Epithelial cell of proximal tubule (primary cell): ENCODE results near the gene ZRSR2. TPM values are rescaled to one million over a fixed set of nuclear protein-coding genes. Genes with fewer than 3 reads are reported as not detected.
"Not testable (repeated sequence)": the region's sequence is repeated elsewhere in the genome, so short reads cannot be mapped to it uniquely, and the experiment has no call there.

Experiments used
- DNase-seq: peaks from one replicate; pipeline ENCODE4 v3.0.0-alpha.2; 2011; ENCODE audit warnings: low read depth
- H3K4me3 ChIP-seq: 2 replicates; pipeline ENCODE4 v1.5.1; 2011; ENCODE audit warnings: low read depth, mild to moderate bottlenecking, low read length
- total RNA-seq: library from RNA; depleted of rRNA; stranded (reverse); fragments of >200 nt; gene quantifications from 2 replicates; pipeline ENCODE4 v1.2.3, GENCODE V29; 2015
- TF ChIP-seq, protein P1 (sequence below): conservative IDR thresholded peaks from 2 replicates; pipeline ENCODE4 v1.5.1; 2012; ENCODE audit warnings: low read depth, mild to moderate bottlenecking, low read length

Gene ZRSR2, protein sequence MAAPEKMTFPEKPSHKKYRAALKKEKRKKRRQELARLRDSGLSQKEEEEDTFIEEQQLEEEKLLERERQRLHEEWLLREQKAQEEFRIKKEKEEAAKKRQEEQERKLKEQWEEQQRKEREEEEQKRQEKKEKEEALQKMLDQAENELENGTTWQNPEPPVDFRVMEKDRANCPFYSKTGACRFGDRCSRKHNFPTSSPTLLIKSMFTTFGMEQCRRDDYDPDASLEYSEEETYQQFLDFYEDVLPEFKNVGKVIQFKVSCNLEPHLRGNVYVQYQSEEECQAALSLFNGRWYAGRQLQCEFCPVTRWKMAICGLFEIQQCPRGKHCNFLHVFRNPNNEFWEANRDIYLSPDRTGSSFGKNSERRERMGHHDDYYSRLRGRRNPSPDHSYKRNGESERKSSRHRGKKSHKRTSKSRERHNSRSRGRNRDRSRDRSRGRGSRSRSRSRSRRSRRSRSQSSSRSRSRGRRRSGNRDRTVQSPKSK
- 3.1 and 4.6 TPM in 2 replicates for total RNA-seq

GRCh38 chrX:15789979-15790768 lies at the start of gene ZRSR2:
Gene ZRSR2, plus strand, starts transcription at chrX:15790484. Its CDS starts 12 bp downstream, at chrX:15790496.
- peak within 1 kb of the TSS; percentile 80 for H3K4me3 ChIP-seq
- no peak for DNase-seq
- TF ChIP-seq, protein P1, sequence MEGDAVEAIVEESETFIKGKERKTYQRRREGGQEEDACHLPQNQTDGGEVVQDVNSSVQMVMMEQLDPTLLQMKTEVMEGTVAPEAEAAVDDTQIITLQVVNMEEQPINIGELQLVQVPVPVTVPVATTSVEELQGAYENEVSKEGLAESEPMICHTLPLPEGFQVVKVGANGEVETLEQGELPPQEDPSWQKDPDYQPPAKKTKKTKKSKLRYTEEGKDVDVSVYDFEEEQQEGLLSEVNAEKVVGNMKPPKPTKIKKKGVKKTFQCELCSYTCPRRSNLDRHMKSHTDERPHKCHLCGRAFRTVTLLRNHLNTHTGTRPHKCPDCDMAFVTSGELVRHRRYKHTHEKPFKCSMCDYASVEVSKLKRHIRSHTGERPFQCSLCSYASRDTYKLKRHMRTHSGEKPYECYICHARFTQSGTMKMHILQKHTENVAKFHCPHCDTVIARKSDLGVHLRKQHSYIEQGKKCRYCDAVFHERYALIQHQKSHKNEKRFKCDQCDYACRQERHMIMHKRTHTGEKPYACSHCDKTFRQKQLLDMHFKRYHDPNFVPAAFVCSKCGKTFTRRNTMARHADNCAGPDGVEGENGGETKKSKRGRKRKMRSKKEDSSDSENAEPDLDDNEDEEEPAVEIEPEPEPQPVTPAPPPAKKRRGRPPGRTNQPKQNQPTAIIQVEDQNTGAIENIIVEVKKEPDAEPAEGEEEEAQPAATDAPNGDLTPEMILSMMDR, result no peak

DNA sequence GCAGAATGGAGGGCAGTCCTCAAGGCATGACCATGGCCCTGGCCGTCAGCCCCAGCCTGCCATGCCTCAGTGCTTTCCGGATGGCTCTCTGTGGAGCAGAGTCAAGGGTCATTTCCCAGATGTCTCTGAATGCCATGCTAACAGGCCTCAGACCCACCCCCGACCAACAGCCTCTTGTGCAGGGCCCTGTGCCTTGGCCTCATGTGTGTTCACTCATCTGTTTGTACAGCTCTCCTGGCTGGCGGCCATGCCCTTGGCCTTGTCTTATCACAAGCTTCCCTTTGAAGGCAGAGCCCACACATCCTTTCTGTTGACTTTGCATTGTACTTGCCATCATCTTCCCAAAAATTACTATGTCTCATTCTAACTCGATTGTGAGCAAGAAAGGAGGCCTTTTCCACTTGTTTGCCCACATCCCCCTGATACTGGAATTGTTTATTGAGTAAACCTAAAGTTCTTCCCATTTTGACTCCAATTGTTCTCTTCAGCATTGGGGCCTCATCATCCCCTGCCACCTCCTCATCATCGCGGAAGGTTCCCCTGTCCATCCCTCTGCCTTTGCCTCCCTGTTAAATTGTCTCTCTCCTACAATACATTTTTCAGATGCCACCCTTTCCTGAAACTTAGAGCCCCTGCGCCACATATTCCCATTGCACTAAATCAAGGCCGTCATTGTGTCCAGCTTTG lies 46.0 kb upstream of the ZRSR2 start:
- DNase-seq, result no peak
- no peak overlapping the region for H3K4me3 ChIP-seq
- TF ChIP-seq, protein P1, result no peak

DNA sequence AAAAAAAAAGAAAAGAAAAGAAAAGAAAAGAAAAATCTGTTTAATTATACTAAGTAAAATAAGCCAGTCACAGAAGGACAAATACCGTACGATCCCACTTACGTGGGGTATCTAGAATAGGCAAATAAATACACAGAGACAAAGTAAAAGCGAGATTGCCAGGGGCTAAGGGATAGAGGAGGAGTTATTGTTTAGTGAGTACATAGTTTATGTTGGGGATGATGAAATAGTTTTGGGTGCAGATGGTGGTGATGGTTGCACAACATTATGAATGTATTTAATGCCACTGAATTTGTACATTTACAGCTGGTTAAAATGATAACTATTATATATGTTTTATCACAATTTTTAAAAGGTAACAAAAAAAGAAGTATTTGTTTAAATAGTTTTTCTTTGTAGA lies 45.1 kb upstream of the ZRSR2 start:
- DNase-seq, result no peak
- H3K4me3 ChIP-seq, result no peak overlapping the region
- TF ChIP-seq, protein P1, result no peak

GRCh38 chrX:15746651-15747050 lies 43.6 kb upstream of the ZRSR2 start:
- not testable (repeated sequence) for DNase-seq, H3K4me3 ChIP-seq

- H3K4me3 ChIP-seq, result no peak overlapping the region
- DNase-seq, result no peak
- TF ChIP-seq, protein P1, result no peak
These were observed 42.6 kb upstream of the ZRSR2 start for GRCh38 chrX:15747626-15748173.

GRCh38 chrX:15748841-15749240 lies 41.4 kb upstream of the ZRSR2 start:
- TF ChIP-seq, protein P1, result no peak
- DNase-seq, result no peak
- H3K4me3 ChIP-seq, result no peak overlapping the region
